Astrocyte of the spinal cord (primary cell): Measurements from ENCODE around the gene CHST3.
"Not testable (repeated sequence)": the region's sequence is repeated elsewhere in the genome, so short reads cannot be mapped to it uniquely, and the experiment has no call there.

Experiments
- DNase-seq: peaks from one replicate; pipeline ENCODE4 v3.0.0; 2011; ENCODE audit warnings: low read depth, low spot score
- H3K4me3 ChIP-seq: 2 replicates; pipeline ENCODE4 v1.5.1; 2011; ENCODE audit warnings: low read depth, mild to moderate bottlenecking, low read length, moderate library complexity
- in situ Hi-C: cut with HindIII; loops from 2 replicates; pipeline ENCODE4 v1.10.0; 2017; ENCODE audit warnings: low sequenced_read_pairs
- TF ChIP-seq, protein P1 (sequence below): IDR thresholded peaks from 2 replicates; pipeline ENCODE4 v1.5.1; 2012; ENCODE audit warnings: low read depth, mild to moderate bottlenecking, low read length, inconsistent platforms

CHST3 gene

DNA sequence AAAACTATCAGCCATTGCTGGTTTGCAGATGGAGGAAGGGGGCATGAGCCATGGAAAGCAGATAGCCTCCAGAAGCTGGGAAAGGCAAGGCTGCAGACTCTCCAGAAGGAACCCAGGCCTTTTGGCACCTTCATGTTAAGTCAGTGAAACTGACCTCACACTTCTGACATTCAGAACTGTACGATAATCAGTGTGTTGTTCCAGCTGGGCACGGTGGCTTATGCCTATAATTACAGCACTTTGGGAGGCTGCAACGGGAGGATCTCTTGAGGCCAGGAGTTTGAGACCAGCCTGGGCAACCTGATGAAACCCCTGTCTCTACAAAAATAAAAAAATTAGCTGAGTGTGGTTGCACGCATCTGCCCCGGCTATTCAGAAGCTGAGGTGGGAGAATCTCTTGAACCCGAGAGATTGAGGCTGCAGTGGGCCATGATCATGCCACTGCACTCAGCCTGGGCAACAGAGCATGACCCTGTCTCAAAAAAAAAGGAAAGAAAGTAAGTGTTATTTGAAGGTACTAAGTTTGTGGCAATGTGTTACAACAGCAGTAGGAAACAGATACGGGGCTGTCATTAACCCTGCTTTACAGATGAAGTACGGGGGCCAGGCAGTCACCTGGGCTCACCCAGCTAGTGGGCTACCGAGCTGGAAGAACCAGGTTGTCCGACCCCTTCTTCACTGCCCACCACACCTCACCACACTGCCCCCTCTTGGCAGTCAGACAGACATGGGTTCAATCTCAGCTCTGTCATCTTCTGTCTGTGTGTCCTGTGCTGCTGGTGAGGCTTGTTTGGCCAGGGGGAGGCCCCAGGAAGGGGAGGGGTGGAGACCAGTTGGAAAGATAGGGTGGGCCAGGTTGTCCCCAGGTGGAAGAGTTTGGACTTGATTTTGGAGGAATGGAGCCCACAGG is 18.3 kb downstream of the CHST3 start:
- no peak for DNase-seq
- TF ChIP-seq, protein P1, sequence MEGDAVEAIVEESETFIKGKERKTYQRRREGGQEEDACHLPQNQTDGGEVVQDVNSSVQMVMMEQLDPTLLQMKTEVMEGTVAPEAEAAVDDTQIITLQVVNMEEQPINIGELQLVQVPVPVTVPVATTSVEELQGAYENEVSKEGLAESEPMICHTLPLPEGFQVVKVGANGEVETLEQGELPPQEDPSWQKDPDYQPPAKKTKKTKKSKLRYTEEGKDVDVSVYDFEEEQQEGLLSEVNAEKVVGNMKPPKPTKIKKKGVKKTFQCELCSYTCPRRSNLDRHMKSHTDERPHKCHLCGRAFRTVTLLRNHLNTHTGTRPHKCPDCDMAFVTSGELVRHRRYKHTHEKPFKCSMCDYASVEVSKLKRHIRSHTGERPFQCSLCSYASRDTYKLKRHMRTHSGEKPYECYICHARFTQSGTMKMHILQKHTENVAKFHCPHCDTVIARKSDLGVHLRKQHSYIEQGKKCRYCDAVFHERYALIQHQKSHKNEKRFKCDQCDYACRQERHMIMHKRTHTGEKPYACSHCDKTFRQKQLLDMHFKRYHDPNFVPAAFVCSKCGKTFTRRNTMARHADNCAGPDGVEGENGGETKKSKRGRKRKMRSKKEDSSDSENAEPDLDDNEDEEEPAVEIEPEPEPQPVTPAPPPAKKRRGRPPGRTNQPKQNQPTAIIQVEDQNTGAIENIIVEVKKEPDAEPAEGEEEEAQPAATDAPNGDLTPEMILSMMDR, result peak; percentile 6
- no peak overlapping the region for H3K4me3 ChIP-seq
- in situ Hi-C loops, result no loop called here

DNA sequence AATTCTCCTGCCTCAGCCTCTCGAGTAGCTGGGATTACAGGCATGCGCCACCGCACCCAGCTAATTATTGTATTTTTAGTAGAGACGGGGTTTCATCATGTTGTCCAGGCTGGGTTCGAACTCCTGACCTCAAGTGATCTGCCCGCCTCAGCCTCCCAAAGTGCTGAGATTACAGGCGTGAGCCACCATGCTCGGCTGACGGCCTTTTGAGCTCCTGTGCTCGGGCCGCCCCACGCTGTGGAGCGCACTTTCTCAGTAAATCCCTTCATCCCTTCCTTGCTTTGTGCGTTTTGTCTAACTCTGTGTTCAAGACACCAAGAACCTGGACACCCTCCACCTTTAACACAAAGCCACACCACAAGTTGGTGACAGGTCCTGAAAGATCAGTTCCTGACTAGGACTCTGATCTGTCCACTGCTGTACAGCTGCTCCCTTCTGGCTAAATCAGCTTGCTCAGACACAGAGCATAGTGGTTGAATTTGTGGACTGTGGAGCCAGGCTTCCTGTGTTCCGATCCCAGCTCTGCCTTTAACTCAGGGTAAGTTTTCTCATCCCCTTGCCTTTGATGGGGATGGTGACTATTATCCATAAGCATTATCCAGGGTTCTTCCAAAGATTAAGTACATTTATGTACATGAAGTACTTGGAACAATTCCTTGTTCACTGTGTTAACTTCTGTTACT is 20.1 kb downstream of the CHST3 start:
- DNase-seq, result no peak
- no peak overlapping the region for H3K4me3 ChIP-seq
- in situ Hi-C loops, result no loop called here
- TF ChIP-seq, protein P1, result no peak

DNA sequence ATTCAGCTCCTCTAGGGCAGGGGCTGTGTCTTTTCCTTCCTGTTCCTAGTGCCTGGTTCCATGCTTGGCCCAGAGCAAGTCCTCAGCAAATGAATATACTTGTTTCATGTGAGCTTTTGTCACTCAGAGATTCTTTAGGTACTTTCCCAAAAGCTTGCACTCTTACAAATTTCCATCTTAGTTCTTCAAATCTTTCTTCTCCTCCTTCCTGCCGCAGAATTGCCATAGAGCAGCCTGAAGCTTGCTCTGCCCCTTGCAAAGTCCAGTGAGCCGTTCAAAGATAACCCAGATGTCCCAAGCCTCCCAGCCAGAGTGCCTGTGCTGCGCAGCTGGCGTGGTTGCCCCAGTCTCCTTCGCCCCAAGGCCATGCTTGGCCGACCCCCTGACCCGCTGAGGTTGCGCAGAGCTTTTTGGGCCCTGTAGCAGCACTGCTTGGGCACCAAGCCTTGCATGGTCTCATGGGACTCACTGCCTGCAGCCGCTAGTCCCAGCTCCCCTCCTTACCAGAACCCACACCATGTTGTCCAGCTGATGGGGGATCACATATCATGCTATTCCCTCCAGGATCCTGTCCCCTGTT is 20.7 kb downstream of the CHST3 start:
- TF ChIP-seq, protein P1, result no peak
- no peak for DNase-seq
- no peak overlapping the region for H3K4me3 ChIP-seq
- in situ Hi-C loops, result no loop called here

DNA sequence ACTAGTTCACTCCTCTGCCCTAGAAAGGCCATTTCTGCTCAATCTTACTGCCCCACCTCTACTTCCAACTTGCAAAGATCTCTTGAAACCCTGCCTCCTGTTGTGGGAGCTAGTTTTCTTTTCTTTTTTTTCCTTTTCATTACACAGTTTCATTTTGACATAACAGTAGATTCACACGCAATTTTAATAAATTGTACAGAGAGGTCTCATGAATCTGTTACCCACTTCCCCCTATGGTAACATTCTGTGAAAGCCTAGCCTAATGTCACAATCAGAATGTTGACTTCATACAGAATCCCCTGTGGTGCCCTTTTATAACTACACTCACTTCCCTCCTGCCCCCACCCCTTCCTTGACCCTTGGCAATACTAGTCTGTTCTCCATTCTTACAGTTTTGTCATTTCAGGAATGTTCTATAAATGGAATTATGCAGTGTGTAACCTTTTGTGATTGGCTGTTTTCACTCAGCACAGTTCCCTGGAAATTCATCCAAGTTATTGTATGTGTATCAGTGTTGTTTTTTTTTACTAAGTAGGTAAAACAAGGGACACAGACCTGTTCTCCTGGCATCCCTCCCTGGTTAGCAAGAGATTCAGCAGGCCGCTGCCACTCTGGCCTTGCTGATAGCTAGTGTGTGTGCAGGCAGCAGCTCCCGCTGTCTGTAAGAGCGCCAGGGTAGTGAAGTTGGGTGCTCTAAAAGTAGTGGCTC is 21.5 kb downstream of the CHST3 start:
- TF ChIP-seq, protein P1, result no peak
- in situ Hi-C loops, result no loop called here
- DNase-seq, result peak; percentile 68
- no peak overlapping the region for H3K4me3 ChIP-seq

DNA sequence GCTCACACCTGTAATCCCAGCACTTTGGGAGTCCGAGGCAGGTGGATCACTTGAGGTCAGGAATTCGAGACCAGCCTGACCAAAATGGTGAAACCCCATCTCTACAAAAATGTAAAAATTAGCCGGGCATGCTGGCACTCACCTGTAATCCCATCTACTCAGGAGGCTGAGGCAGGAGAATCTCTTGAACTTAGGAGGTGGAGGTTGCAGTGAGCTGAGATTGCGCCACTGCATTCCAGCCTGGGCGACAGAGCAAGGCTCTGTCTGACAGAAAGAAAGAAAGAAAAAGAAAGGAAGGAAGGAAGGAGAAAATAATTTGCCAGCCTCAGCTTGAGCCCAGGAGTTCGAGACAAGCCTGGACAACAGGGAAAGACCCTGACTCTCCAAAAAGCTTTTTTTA is 24.7 kb downstream of the CHST3 start:
- in situ Hi-C loops, H3K4me3 ChIP-seq, DNase-seq: not testable (repeated sequence)

DNA sequence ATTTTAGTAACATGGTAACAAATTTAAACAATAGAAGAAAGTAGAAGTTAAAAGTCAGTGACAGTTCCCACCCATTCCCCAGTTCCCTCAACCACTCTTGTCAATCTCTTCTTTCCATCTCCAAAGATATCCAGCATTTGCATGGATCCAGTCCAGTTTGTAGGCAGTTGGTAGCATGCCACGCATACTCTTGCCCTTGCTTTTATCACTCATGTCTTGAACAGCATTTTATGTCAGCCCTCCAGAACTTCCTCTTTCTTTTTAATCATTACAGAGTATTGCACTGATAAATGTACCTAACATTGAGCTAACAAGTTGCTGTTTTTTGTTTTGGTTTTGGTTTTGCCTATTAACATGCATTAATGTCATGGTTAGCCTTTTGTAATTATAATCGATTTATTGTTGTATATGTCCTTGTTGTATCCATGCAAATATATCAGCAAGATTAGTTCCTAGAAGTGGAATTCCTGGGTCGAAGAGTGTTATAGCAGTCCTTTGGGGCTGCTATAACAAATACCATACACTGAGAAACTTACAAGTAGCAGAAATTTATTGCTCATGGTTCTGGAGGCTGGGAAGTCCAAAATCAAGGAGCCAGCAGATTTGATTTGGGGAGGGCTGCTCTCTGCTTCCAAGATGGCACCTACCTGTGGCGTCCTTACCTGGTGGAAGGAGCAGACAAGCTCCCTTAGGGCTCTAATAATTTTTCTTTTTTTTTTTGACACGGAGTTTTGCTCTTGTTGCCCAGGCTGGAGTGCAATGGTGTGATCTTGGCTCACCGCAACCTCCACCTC is 25.7 kb downstream of the CHST3 start:
- TF ChIP-seq, protein P1, result no peak
- in situ Hi-C loops, result no loop called here
- no peak for DNase-seq
- H3K4me3 ChIP-seq, result no peak overlapping the region
